Fibroblast of lung (primary cell): ENCODE data around the gene XIAP. TPM values are rescaled to one million over a fixed set of nuclear protein-coding genes. Genes with fewer than 3 reads are reported as not detected.

Experiments used
- DNase-seq, 2 donors: peaks; one replicate each; pipeline versions ENCODE4 v3.0.0 to v3.0.0-alpha.2; 2010; ENCODE audit warnings: low read depth in 2 of 2
- H2AFZ ChIP-seq: 2 replicates; pipeline ENCODE4 v1.5.1; 2012; ENCODE audit warnings: low read length, control low read depth, inconsistent platforms
- H3K27ac ChIP-seq: 2 replicates; pipeline ENCODE4 v1.5.1; 2011; ENCODE audit warnings: low read length, control low read depth; ENCODE audit not compliant: insufficient read depth
- H3K27me3 ChIP-seq: 2 replicates; pipeline ENCODE4 v1.5.1; 2011; ENCODE audit warnings: mild to moderate bottlenecking, low read length; ENCODE audit not compliant: control insufficient read depth, insufficient read depth
- H3K36me3 ChIP-seq: 2 replicates; pipeline ENCODE4 v1.5.1; 2011; ENCODE audit warnings: low read length; ENCODE audit not compliant: control insufficient read depth, insufficient read depth
- H3K4me1 ChIP-seq: 2 replicates; pipeline ENCODE4 v1.5.1; 2011; ENCODE audit warnings: low read length; ENCODE audit not compliant: control insufficient read depth, insufficient read depth; ENCODE audit errors: extremely low read depth
- H3K4me2 ChIP-seq: 2 replicates; pipeline ENCODE4 v1.5.1; 2011; ENCODE audit warnings: low read length, control low read depth; ENCODE audit not compliant: insufficient read depth; ENCODE audit errors: extremely low read depth
- H3K4me3 ChIP-seq, 4 experiments: fragments of 200-600 bp in 1 of 4; sonication (generic) in 1 of 4; replicated peaks in 1 of 4; 2 replicates each; pipeline ENCODE4 v1.5.1; 2011 to 2016; ENCODE audit warnings: low read length in 4 of 4, low read depth in 3 of 4, mild to moderate bottlenecking in 3 of 4, control low read depth in 2 of 4, inconsistent platforms in 1 of 4, mixed read lengths in 1 of 4; ENCODE audit not compliant: insufficient read depth in 1 of 4; ENCODE audit errors: control extremely low read depth in 1 of 4
- H3K79me2 ChIP-seq: 2 replicates; pipeline ENCODE4 v1.5.1; 2012; ENCODE audit warnings: mild to moderate bottlenecking, low read length, inconsistent platforms; ENCODE audit not compliant: control insufficient read depth, insufficient read depth
- H3K9ac ChIP-seq: 2 replicates; pipeline ENCODE4 v1.5.1; 2011; ENCODE audit warnings: mild to moderate bottlenecking, low read length, control low read depth; ENCODE audit not compliant: insufficient read depth
- H3K9me3 ChIP-seq: 2 replicates; pipeline ENCODE4 v1.5.1; 2012; ENCODE audit warnings: low read depth, low read length; ENCODE audit not compliant: control insufficient read depth, insufficient read depth
- H4K20me1 ChIP-seq: 2 replicates; pipeline ENCODE4 v1.5.1; 2011; ENCODE audit warnings: low read length; ENCODE audit not compliant: control insufficient read depth, insufficient read depth; ENCODE audit errors: extremely low read depth
- EZH2 ChIP-seq: IDR thresholded peaks from 2 replicates; pipeline ENCODE4 v1.5.1; 2012; ENCODE audit warnings: low read length, control low read depth, mild to moderate bottlenecking; ENCODE audit errors: missing control alignments
- polyA plus RNA-seq, 2 donors: library from polyadenylated mRNA; depleted of rRNA in 1 of 2; stranded (reverse) in 1 of 2; unstranded in 1 of 2; fragments of >200 nt; gene quantifications; 2 replicates each; pipeline ENCODE4 v1.2.1, GENCODE V29; 2011 to 2012; ENCODE audit warnings: missing spikeins in 1 of 2
- total RNA-seq: library from RNA; depleted of rRNA; stranded (reverse); fragments of >200 nt; gene quantifications from 2 replicates; pipeline ENCODE4 v1.2.1, GENCODE V29; 2014
- TF ChIP-seq, protein P1 (sequence below), 2 donors: IDR thresholded peaks in 1 of 2; conservative IDR thresholded peaks in 1 of 2; 1 replicate in 1 of 2; 2 replicates in 1 of 2; pipeline ENCODE4 v1.5.1; 2011 to 2012; ENCODE audit warnings: low read length in 2 of 2, control low read depth in 1 of 2, inconsistent platforms in 1 of 2, low read depth in 1 of 2, mild to moderate bottlenecking in 1 of 2

XIAP gene
- total and polyA plus RNA-seq, 2 donors (not counting 1 experiment from before 2014, with no cell fraction given): 21.8 to 45.1 TPM

DNA sequence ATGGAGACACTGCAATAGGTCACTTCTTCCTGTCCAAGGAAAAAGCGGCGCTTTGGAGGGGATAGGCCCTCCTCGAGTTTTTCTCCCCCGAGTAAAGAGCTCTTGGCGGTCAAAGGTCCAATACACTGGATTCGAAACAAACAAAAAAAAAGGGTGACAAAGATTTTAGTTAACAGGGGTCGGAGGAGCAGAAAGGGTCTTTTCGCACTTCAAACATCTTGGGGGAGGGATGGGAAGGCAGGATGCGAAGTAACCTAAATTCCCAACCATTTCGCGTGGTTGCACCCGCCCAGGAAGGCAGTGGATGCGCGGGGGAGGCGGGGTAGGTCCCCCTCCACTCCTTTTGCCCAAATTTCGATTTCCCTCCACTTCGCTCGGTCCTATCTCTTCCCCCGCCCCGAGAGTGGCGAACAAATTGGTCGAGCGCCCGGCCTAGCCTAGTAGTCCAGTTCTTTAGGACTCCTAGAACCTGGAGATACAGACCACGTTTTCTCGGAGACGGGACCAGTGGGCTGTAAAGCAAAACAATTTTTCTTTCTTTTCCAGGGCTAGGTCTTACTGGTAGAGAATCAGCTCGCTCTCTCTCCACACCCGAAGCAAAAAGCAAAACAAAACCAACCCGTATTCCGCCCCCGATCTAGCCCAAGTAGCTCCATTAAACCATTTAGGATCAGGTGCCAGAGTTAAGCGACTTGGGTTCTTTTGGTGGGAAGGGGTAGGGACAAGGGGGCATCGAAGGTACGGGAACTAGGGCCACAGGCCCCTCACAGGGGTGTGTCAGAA is 99.6 kb downstream of the XIAP start:
- DNase-seq: peak; percentile 36 to 43
- no peaks in the 10 kb centered on the region for H3K27me3 ChIP-seq
- no peak for TF ChIP-seq EZH2
- TF ChIP-seq, protein P1, sequence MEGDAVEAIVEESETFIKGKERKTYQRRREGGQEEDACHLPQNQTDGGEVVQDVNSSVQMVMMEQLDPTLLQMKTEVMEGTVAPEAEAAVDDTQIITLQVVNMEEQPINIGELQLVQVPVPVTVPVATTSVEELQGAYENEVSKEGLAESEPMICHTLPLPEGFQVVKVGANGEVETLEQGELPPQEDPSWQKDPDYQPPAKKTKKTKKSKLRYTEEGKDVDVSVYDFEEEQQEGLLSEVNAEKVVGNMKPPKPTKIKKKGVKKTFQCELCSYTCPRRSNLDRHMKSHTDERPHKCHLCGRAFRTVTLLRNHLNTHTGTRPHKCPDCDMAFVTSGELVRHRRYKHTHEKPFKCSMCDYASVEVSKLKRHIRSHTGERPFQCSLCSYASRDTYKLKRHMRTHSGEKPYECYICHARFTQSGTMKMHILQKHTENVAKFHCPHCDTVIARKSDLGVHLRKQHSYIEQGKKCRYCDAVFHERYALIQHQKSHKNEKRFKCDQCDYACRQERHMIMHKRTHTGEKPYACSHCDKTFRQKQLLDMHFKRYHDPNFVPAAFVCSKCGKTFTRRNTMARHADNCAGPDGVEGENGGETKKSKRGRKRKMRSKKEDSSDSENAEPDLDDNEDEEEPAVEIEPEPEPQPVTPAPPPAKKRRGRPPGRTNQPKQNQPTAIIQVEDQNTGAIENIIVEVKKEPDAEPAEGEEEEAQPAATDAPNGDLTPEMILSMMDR (conservative IDR thresholded peaks at IDR 0.05 in 1 of 2, IDR thresholded peaks at IDR 0.05 in 1 of 2; ENCODE audit: low read depth in 1 of 2, low read length in 2 of 2): no peak

DNA sequence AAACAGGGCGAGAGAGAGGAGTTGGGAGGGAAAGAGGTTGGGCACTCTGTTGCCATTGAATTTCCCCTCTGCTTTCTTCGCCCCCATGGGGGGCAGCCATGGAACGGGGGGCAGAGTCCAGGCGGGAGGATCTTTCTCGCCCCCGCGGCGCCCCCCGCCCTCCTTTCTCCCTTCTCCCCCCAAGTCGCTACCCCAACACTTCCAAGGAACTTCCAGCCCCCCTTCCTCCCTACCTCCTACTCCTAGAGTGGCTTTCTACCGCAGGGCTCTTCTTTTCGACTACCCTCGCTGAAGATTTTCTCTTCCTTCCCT is 101.1 kb downstream of the XIAP start:
- H3K27me3 ChIP-seq: no peaks in the 10 kb centered on the region
- DNase-seq: no peak
- H3K36me3 ChIP-seq: no peaks in the 10 kb centered on the region
- TF ChIP-seq, protein P1 (conservative IDR thresholded peaks at IDR 0.05 in 1 of 2, IDR thresholded peaks at IDR 0.05 in 1 of 2; ENCODE audit: low read depth in 1 of 2, low read length in 2 of 2): no peak
- TF ChIP-seq EZH2: no peak
- H3K79me2 ChIP-seq: peaks cover 35% of the 10 kb centered on the region
- peak overlapping the region; percentile 56 to 83 (median 78) for H3K4me3 ChIP-seq
- no peaks in the 10 kb centered on the region for H4K20me1 ChIP-seq
- H3K27ac ChIP-seq: peak overlapping the region; percentile 95
- H3K9me3 ChIP-seq: no peaks in the 10 kb centered on the region
- H3K4me1 ChIP-seq: no peaks in the 10 kb centered on the region
- H3K9ac ChIP-seq: peak overlapping the region; percentile 81
- no peak overlapping the region for H2AFZ ChIP-seq
- peak overlapping the region; percentile 40 for H3K4me2 ChIP-seq

More for the DNA sequence above, 99.6 kb downstream of the XIAP start:
- Histone ChIP-seq H3K9ac (peak overlapping the region; percentile 75), H2AFZ (peak overlapping the region; percentile 55), H3K4me1 (no peaks in the 10 kb centered on the region), H3K9me3 (no peaks in the 10 kb centered on the region), H3K36me3 (no peaks in the 10 kb centered on the region), H3K27ac (peak overlapping the region; percentile 90), H3K4me2 (peak overlapping the region; percentile 88), H3K79me2 (peaks cover 20% of the 10 kb centered on the region), H3K4me3 (peak overlapping the region; percentile 51 to 71 (median 61)), H4K20me1 (no peaks in the 10 kb centered on the region)

GRCh38 chrX:123961268-123962005 is 101.6 kb downstream of the XIAP start, which contains the start of gene STAG2:
TSS of gene STAG2 (plus strand) at chrX:123961706. CDS start at chrX:124022628, 60,922 bp downstream.
- peaks cover 40% of the 10 kb centered on the region for H3K79me2 ChIP-seq
- H3K4me1 ChIP-seq: no peaks in the 10 kb centered on the region
- peak within 1 kb of the TSS; percentile 95 for H3K27ac ChIP-seq
- H4K20me1 ChIP-seq: no peaks in the 10 kb centered on the region
- no peaks in the 10 kb centered on the region for H3K27me3 ChIP-seq
- peak within 1 kb of the TSS; percentile 74 to 94 (median 80) for H3K4me3 ChIP-seq
- peak; percentile 81 to 93 for DNase-seq
- H3K4me2 ChIP-seq: peak within 1 kb of the TSS; percentile 44
- no peak for TF ChIP-seq EZH2
- TF ChIP-seq, protein P1 (conservative IDR thresholded peaks at IDR 0.05 in 1 of 2, IDR thresholded peaks at IDR 0.05 in 1 of 2; ENCODE audit: low read depth in 1 of 2, low read length in 2 of 2): no peak
- H3K9me3 ChIP-seq: no peaks in the 10 kb centered on the region
- no peaks in the 10 kb centered on the region for H3K36me3 ChIP-seq
- peak within 1 kb of the TSS; percentile 81 for H3K9ac ChIP-seq
- no peak within 1 kb of the TSS for H2AFZ ChIP-seq
